Measurements from ENCODE around the gene MFSD6L.
"Not testable (repeated sequence)": the region's sequence is repeated elsewhere in the genome, so short reads cannot be mapped to it uniquely, and the experiment has no call there.

MFSD6L gene

DNA sequence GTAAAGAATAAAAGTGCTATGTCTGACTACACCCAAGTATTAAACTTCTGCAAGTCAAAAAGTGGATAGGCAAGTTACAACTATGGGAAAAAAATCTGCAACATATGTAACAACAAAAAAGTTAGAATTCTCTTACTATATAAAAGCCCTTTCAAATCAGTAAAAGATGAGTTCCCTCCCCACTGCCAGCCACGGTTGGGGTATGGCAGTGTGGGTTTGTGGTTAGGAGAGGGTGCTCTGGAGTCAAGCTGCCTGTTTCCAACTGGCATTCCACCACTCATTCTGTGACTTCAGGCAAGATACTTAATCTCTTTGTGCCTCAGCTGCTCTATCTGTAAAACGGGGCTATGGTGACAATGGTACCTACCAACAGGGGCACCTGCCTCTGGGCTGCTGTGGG is 26.6 kb upstream of the MFSD6L start:
- no peak for DNase-seq

DNA sequence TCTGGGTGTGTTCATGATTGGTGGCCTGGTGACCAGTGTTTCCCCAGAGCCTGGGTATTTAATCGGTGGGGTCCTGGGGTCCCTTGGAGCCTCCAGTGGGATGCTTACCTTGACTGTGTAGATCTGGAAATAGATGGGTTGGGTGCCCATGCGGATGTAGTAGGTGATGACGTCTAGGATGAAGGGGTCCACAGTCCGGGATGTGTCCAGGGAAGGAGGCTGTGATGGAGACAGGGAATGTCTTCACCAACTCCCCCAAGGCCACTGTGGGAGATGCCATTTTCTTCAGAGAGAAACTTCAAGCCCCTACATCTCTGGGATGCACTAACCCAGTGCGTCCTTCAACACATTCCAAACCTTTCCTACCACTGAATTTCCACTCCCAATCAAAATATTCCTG is 24.1 kb upstream of the MFSD6L start:
- DNase-seq: no peak

DNA sequence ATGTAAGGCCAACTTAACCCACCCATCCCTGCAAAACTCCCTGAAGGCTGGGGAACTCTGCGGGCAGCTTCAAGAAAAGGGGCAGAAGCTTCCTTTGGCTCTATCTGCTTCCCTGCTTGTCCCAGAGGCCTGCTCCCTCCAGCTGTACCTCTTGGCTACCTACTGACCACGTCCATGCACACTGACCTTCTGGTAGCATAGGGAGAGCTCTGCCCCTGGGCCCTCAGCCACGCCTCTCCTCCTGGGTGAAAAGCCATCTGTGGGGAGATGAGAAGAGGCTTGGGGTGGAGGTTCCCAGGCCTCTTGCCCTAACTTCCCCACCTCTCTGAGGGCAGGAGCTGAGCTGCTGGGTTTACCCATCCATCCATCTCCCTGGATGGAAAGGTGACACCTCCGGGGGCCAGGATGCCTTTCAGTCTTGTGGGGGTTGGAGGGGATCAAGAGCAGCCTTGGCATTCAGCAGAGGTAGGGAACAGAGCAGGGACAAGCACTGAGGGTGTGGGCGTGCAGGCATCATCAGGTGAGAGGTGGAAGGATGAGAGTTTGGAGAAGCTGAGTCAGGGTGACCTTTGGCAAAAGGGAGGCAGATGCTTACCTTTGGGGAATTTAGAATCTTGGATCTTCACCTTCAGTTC is 23.4 kb upstream of the MFSD6L start:
- no peak for DNase-seq

DNA sequence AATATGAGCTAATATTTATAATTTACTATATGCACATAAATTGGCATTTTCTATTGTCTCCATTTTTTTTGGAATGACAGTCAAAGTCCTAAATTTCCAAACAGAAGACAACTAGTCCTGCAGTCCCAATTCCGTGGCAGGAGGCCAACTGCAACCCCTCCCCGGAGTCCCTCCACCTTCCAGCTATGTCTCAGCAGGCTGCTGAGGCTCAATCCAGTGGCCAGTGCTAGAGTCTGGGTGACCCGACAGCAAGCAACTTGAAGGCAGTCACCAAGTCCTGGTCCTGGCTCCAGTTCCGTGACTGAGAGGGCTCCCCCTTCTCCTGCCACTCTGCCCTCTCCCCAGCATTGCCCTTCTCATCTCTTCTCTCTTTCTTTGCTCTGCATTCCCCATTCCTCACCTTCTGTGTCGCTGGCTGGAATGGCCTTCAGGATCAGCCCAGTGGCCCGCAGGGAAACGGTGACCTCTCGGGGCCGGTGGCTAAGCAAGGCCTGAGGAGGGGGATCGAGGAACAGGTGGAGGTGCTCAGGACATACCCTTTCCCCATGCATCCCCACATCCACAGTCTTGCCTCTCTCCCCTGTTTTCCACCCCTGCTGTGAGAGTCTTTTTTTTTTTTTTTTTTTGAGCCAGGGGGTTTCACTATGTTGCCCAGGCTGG is 22.4 kb upstream of the MFSD6L start:
- DNase-seq: no peak

DNA sequence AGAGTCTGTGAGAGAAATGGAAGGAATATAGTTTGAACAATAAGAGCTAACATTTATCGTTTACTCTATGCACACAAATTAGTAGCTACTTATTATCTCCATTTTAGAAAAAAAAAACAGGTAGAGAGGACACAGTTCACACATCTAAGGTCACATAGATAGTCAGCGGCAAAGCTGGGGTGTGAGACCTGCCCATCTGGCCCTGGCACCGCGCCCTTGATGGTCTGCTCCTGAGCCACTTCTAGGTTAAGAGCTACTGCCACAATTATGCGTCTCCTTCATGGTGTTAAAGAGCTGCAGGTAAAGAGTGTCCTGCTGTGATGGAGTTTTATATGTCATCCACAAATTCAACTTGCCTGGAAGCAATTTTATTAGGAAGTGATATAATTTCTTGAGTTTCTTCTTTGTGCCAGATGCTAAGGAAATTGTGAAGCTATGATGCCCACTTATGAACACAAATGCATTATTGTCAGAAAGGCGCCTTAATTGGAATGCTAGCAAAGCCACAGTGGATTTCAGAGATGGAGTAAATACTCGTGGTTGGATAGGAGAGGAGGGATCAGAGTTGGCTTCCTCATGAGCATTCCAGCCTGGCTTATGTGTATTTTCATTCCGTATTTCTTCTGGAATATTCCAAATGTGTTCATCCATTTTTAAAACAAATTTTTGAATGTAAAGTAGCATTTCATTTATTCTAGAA is 21.3 kb upstream of the MFSD6L start:
- DNase-seq: no peak

- no peak for DNase-seq
Observed at GRCh38 chr17:8818654-8819330, 19.6 kb upstream of the MFSD6L start.

- no peak for DNase-seq
Observed at GRCh38 chr17:8818047-8818446, 18.9 kb upstream of the MFSD6L start.

GRCh38 chr17:8806926-8807550 is 7.9 kb upstream of the MFSD6L start:
- DNase-seq: peak in 1 of 2 experiments; percentile 11

GRCh38 chr17:8806253-8806925 is 7.2 kb upstream of the MFSD6L start:
- no peak for DNase-seq

DNA sequence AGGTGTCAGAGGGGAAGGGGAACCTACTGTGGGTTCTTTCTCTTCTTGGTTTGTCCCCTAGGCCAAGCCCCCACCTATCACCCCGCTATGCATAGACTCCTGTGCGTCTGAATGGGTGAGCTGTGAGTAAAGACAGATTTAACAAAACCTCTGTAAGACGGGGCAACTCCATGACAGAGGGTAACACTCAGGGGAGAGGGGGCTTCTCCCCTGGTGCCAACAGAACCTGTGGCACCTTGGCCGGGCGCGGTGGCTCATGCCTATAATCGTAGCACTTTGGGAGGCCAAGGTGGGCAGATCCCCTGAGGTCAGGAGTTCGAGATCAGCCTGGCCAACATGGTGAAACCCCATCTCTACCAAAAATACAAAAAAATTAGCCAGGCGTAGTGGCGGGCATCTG is 6.2 kb upstream of the MFSD6L start:
- DNase-seq: not testable (repeated sequence)

DNA sequence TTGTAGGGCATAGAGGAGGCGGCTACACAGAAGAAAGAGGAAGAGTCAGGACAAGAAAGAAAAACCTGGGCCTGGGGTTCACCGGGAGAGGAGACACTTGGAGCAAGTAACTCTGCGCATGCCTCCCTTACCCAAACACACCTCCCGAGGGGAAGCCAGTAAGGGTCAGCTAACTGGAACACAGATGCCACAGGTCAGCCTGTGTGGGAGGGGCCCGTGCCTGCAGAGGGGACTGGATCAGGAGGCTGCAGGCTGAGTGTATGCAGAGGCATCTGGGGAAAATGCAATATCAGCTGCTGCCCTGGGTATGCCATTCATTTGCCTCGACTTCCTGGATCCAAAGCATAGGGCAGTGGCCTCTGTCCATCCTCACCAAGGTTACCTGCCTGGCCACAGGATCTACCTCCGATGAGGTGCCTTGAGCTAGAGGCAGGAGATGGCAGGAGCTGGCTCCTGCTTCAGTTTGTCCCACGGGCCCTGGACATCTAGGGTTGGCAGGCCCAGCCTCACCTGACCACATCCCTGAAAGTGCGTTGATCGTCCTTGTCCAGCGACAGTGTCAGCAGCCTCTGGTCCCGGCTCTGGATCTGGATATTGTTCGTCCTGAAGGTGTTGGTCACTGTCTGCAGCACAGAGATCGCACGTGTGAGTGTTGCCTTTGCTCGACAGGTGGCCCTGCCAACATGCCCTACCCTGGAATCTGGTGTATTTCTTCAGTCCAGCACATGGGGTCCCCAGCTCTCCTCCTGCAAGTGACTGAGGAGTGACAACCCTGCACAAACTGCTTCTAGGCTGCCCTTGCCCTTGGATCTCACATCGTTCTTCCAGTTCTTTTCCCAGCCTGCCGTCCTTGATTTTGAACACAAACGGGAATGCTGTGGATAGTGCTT is 4.6 kb upstream of the MFSD6L start:
- DNase-seq: peak in 1 of 2 experiments; percentile 36

- no peak for DNase-seq
Observed at GRCh38 chr17:8801135-8801840, 2.1 kb upstream of the MFSD6L start.

DNA sequence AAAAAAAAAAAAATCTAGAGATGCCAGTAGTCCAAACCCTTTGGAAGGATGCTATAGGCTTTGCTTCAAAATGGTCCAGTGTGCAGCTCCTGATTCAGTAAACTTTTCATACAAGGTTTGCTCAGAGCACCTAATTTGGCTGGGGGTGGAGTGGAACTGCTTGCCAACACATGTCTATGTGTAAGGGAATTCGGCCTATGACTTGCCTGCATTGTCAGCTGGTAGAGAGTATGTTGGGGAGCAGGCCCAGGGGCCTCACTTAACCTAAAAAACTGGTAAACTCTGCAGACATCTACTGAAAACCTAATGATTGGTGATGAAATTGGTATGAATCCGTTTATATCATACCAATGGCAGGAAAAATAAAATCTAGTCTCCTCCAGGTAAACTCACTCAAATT is 1.5 kb upstream of the MFSD6L start:
- DNase-seq: no peak

- DNase-seq: no peak
Observed at GRCh38 chr17:8799570-8800212, 526 bp upstream of the MFSD6L start.

GRCh38 chr17:8798176-8798845 is 854 bp downstream of the MFSD6L start:
- DNase-seq: no peak

- DNase-seq: no peak
Observed at GRCh38 chr17:8797621-8798175, 1.5 kb downstream of the MFSD6L start.

GRCh38 chr17:8794636-8795035 is 4.5 kb downstream of the MFSD6L start:
- no peak for DNase-seq

DNA sequence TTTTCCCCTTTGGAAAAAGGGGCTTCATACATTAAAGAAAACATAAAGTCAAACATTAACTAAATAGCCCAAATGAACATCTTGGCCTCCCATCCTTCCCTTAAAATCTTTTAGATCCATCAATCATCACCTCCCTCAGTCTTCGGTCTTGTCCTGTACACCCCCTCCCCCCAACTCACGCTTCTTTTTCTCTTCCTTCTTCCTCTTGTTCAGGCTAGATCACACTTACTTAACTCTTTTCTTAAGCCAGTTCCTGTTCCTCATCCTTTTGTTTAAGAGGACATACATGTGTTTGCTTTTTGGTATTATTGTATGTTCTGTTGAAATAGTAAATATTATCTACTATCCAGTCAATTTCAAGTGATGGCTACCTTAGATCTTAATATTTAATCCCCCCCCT is 5.5 kb downstream of the MFSD6L start:
- no peak for DNase-seq

- no peak for DNase-seq
Observed at GRCh38 chr17:8792646-8793045, 6.5 kb downstream of the MFSD6L start.

DNA sequence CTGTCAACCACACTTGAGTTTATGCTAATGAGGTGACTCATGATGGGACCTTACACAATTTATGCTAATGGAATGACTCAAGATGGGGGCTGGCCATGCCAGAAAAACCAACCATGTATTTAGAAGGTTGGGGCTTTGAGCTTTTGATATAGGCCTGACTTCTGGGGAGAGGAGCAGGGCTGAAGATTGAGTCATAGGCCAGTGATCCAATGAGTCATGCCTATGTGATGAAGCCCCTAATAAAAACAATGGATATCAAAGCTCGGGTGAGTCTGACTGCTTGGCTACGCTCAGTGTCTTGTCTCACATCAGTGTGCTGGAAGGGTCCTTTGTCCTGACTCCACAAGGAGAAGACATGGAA is 7.3 kb downstream of the MFSD6L start:
- DNase-seq: no peak
